ENCODE results near the gene DSTYK.

The DSTYK gene

GRCh38 chr1:205220421-205220820, 8.9 kb upstream of the DSTYK start:
- no peaks in the 10 kb centered on the region for H3K9me3 ChIP-seq (ENCODE audit: control insufficient read depth, low read length)
- 59% methylated on average over 2 of the region's 2 CpGs for WGBS
- DNase-seq, result no peak
- H3K4ac ChIP-seq (ENCODE audit: low read depth in 1 of 2, low read length in 2 of 2), result no peak overlapping the region
- no peak overlapping the region for H3K27ac ChIP-seq (ENCODE audit: low read length, poor library complexity, severe bottlenecking)
- no peak overlapping the region for H3K4me3 ChIP-seq (ENCODE audit: insufficient read depth in 1 of 2, low read depth in 1 of 2, low read length in 2 of 2)
- no peak overlapping the region for H2BK120ac ChIP-seq (ENCODE audit: low read depth, low read length)
- no peak overlapping the region for H3K23ac ChIP-seq (ENCODE audit: low read length in 2 of 2)
- no peak overlapping the region for H3K9ac ChIP-seq (ENCODE audit: low read length)
- H2AFZ ChIP-seq (ENCODE audit: low read depth, low read length), result no peak overlapping the region
- no peak overlapping the region for H4K91ac ChIP-seq (ENCODE audit: low read length)
- H3K14ac ChIP-seq (ENCODE audit: low read length in 2 of 2), result no peak overlapping the region
- no peaks in the 10 kb centered on the region for H3K36me3 ChIP-seq (ENCODE audit: control insufficient read depth in 1 of 2, insufficient read depth in 2 of 2, low read depth in 1 of 2, low read length in 2 of 2)
- no peaks in the 10 kb centered on the region for H3K4me1 ChIP-seq (ENCODE audit: control insufficient read depth, insufficient read depth, low read depth, low read length)
- H2AK5ac ChIP-seq (ENCODE audit: low read length, severe bottlenecking), result no peak overlapping the region
- peaks cover 0 to under 1% of the 10 kb centered on the region in 2 experiments for H3K27me3 ChIP-seq (ENCODE audit: control insufficient read depth in 1 of 2, insufficient read depth in 1 of 2, low read length in 2 of 2)
- no peak overlapping the region for H2BK15ac ChIP-seq (ENCODE audit: low read depth, poor library complexity, severe bottlenecking)
- no peak overlapping the region for H3K4me2 ChIP-seq (ENCODE audit: low read length, poor library complexity, severe bottlenecking)
- H3K18ac ChIP-seq (ENCODE audit: low read depth in 1 of 2, low read length in 2 of 2), result no peak overlapping the region
- no peak overlapping the region for H2BK12ac ChIP-seq (ENCODE audit: low read length in 2 of 2)
- H4K8ac ChIP-seq (ENCODE audit: low read length), result no peak overlapping the region
- no peaks in the 10 kb centered on the region for H3K79me1 ChIP-seq (replicated peaks; ENCODE audit: low read length, poor library complexity, severe bottlenecking)
- no peak overlapping the region for H2BK5ac ChIP-seq (ENCODE audit: low read depth, low read length, poor library complexity, severe bottlenecking)

- no peaks in the 10 kb centered on the region for H3K4me1 ChIP-seq (ENCODE audit: control insufficient read depth, insufficient read depth, low read depth, low read length)
- no peaks in the 10 kb centered on the region for H3K79me1 ChIP-seq (replicated peaks; ENCODE audit: low read length, poor library complexity, severe bottlenecking)
- no peak overlapping the region for H4K91ac ChIP-seq (ENCODE audit: low read length)
- H3K4me3 ChIP-seq (ENCODE audit: insufficient read depth in 1 of 2, low read depth in 1 of 2, low read length in 2 of 2), result no peak overlapping the region
- H3K14ac ChIP-seq (ENCODE audit: low read length in 2 of 2), result no peak overlapping the region
- H3K27me3 ChIP-seq (ENCODE audit: control insufficient read depth in 1 of 2, insufficient read depth in 1 of 2, low read length in 2 of 2), result no peaks in the 10 kb centered on the region
- H4K8ac ChIP-seq (ENCODE audit: low read length), result no peak overlapping the region
- H2BK12ac ChIP-seq (ENCODE audit: low read length in 2 of 2), result no peak overlapping the region
- H3K4me2 ChIP-seq (ENCODE audit: low read length, poor library complexity, severe bottlenecking), result no peak overlapping the region
- 94% methylated on average over 3 of the region's 3 CpGs for WGBS
- no peak overlapping the region for H3K18ac ChIP-seq (ENCODE audit: low read depth in 1 of 2, low read length in 2 of 2)
- H2BK5ac ChIP-seq (ENCODE audit: low read depth, low read length, poor library complexity, severe bottlenecking), result no peak overlapping the region
- no peak overlapping the region for H2AK5ac ChIP-seq (ENCODE audit: low read length, severe bottlenecking)
- H3K9ac ChIP-seq (ENCODE audit: low read length), result no peak overlapping the region
- no peak overlapping the region for H2BK120ac ChIP-seq (ENCODE audit: low read depth, low read length)
- H3K23ac ChIP-seq (ENCODE audit: low read length in 2 of 2), result no peak overlapping the region
- no peak overlapping the region for H2AFZ ChIP-seq (ENCODE audit: low read depth, low read length)
- H2BK15ac ChIP-seq (ENCODE audit: low read depth, poor library complexity, severe bottlenecking), result no peak overlapping the region
- H3K9me3 ChIP-seq (ENCODE audit: control insufficient read depth, low read length), result no peaks in the 10 kb centered on the region
- no peaks in the 10 kb centered on the region for H3K36me3 ChIP-seq (ENCODE audit: control insufficient read depth in 1 of 2, insufficient read depth in 2 of 2, low read depth in 1 of 2, low read length in 2 of 2)
- H3K27ac ChIP-seq (ENCODE audit: low read length, poor library complexity, severe bottlenecking), result no peak overlapping the region
- no peak overlapping the region for H3K4ac ChIP-seq (ENCODE audit: low read depth in 1 of 2, low read length in 2 of 2)
- DNase-seq, result no peak
Measured at GRCh38 chr1:205217418-205217817, 5.9 kb upstream of the DSTYK start.

- H3K4me1 ChIP-seq (ENCODE audit: control insufficient read depth, insufficient read depth, low read depth, low read length), result no peaks in the 10 kb centered on the region
- no peak overlapping the region for H3K27ac ChIP-seq (ENCODE audit: low read length, poor library complexity, severe bottlenecking)
- no peak overlapping the region for H3K18ac ChIP-seq (ENCODE audit: low read depth in 1 of 2, low read length in 2 of 2)
- no peaks in the 10 kb centered on the region for H3K27me3 ChIP-seq (ENCODE audit: control insufficient read depth in 1 of 2, insufficient read depth in 1 of 2, low read length in 2 of 2)
- 79% methylated on average over 2 of the region's 4 CpGs for WGBS
- H3K79me1 ChIP-seq (replicated peaks; ENCODE audit: low read length, poor library complexity, severe bottlenecking), result no peaks in the 10 kb centered on the region
- H3K4ac ChIP-seq (ENCODE audit: low read depth in 1 of 2, low read length in 2 of 2), result no peak overlapping the region
- H3K23ac ChIP-seq (ENCODE audit: low read length in 2 of 2), result no peak overlapping the region
- H2BK12ac ChIP-seq (ENCODE audit: low read length in 2 of 2), result no peak overlapping the region
- no peak overlapping the region for H3K4me2 ChIP-seq (ENCODE audit: low read length, poor library complexity, severe bottlenecking)
- no peak overlapping the region for H4K8ac ChIP-seq (ENCODE audit: low read length)
- DNase-seq, result no peak
- H3K14ac ChIP-seq (ENCODE audit: low read length in 2 of 2), result no peak overlapping the region
- H2AK5ac ChIP-seq (ENCODE audit: low read length, severe bottlenecking), result no peak overlapping the region
- H2BK120ac ChIP-seq (ENCODE audit: low read depth, low read length), result no peak overlapping the region
- no peak overlapping the region for H2BK5ac ChIP-seq (ENCODE audit: low read depth, low read length, poor library complexity, severe bottlenecking)
- no peak overlapping the region for H3K9ac ChIP-seq (ENCODE audit: low read length)
- H3K36me3 ChIP-seq (ENCODE audit: control insufficient read depth in 1 of 2, insufficient read depth in 2 of 2, low read depth in 1 of 2, low read length in 2 of 2), result no peaks in the 10 kb centered on the region
- H3K9me3 ChIP-seq (ENCODE audit: control insufficient read depth, low read length), result no peaks in the 10 kb centered on the region
- no peak overlapping the region for H3K4me3 ChIP-seq (ENCODE audit: insufficient read depth in 1 of 2, low read depth in 1 of 2, low read length in 2 of 2)
- no peak overlapping the region for H4K91ac ChIP-seq (ENCODE audit: low read length)
- no peak overlapping the region for H2AFZ ChIP-seq (ENCODE audit: low read depth, low read length)
- H2BK15ac ChIP-seq (ENCODE audit: low read depth, poor library complexity, severe bottlenecking), result no peak overlapping the region
Measured at GRCh38 chr1:205216588-205216987, 5.1 kb upstream of the DSTYK start.

GRCh38 chr1:205214756-205215155, 3.3 kb upstream of the DSTYK start:
- Histone ChIP-seq H2AK5ac (ENCODE audit: low read length, severe bottlenecking) (no peak overlapping the region), H3K36me3 (ENCODE audit: control insufficient read depth in 1 of 2, insufficient read depth in 2 of 2, low read depth in 1 of 2, low read length in 2 of 2) (no peaks in the 10 kb centered on the region), H2BK120ac (ENCODE audit: low read depth, low read length) (no peak overlapping the region), H3K4ac (ENCODE audit: low read depth in 1 of 2, low read length in 2 of 2) (no peak overlapping the region), H3K27ac (ENCODE audit: low read length, poor library complexity, severe bottlenecking) (no peak overlapping the region), H3K23ac (ENCODE audit: low read length in 2 of 2) (no peak overlapping the region), H3K18ac (ENCODE audit: low read depth in 1 of 2, low read length in 2 of 2) (no peak overlapping the region), H2BK15ac (ENCODE audit: low read depth, poor library complexity, severe bottlenecking) (no peak overlapping the region), H4K8ac (ENCODE audit: low read length) (no peak overlapping the region), H2BK5ac (ENCODE audit: low read depth, low read length, poor library complexity, severe bottlenecking) (no peak overlapping the region), H3K9me3 (ENCODE audit: control insufficient read depth, low read length) (no peaks in the 10 kb centered on the region), H3K79me1 (replicated peaks; ENCODE audit: low read length, poor library complexity, severe bottlenecking) (peaks cover 4% of the 10 kb centered on the region), H3K4me3 (ENCODE audit: insufficient read depth in 1 of 2, low read depth in 1 of 2, low read length in 2 of 2) (no peak overlapping the region), H4K91ac (ENCODE audit: low read length) (no peak overlapping the region), H3K14ac (ENCODE audit: low read length in 2 of 2) (no peak overlapping the region), H3K27me3 (ENCODE audit: control insufficient read depth in 1 of 2, insufficient read depth in 1 of 2, low read length in 2 of 2) (no peaks in the 10 kb centered on the region), H3K4me2 (ENCODE audit: low read length, poor library complexity, severe bottlenecking) (no peak overlapping the region), H3K4me1 (ENCODE audit: control insufficient read depth, insufficient read depth, low read depth, low read length) (peaks cover 3% of the 10 kb centered on the region), H2BK12ac (ENCODE audit: low read length in 2 of 2) (no peak overlapping the region), H3K9ac (ENCODE audit: low read length) (no peak overlapping the region), H2AFZ (ENCODE audit: low read depth, low read length) (no peak overlapping the region)
- DNase-seq, result no peak
- no CpG with 5 or more reads among the region's 1 CpG for WGBS

Data from mesenchymal stem cell (in vitro differentiated cells and primary cell).